CD4-positive, CD25-positive, alpha-beta regulatory T cell (primary cell): ENCODE results near the gene C3orf85. TPM values are rescaled to one million over a fixed set of nuclear protein-coding genes. Genes with fewer than 3 reads are reported as not detected.

Experiments used
- ATAC-seq, 2 donors: fragments of 150-1000 bp; cut with Tn5 transposase; one replicate each; pipeline ENCODE4 v1.10.0; 2021; ENCODE audit warnings: low read depth in 2 of 2, moderate number of reproducible peaks in 2 of 2, moderate library complexity in 1 of 2
- DNase-seq, 3 donors: peaks; one replicate each; pipeline versions ENCODE4 v3.0.0 to v3.0.0-alpha.2; 2012 to 2022; ENCODE audit warnings: mixed read lengths in 1 of 3
- H3K27ac ChIP-seq: one replicate; pipeline ENCODE4 v1.7.0; 2013; ENCODE audit warnings: mild to moderate bottlenecking, low read length; ENCODE audit not compliant: insufficient read depth, poor library complexity, severe bottlenecking
- H3K27me3 ChIP-seq: one replicate; pipeline ENCODE4 v1.7.0; 2013; ENCODE audit warnings: low read length; ENCODE audit not compliant: control insufficient read depth, insufficient read depth
- H3K36me3 ChIP-seq: one replicate; pipeline ENCODE4 v1.7.0; 2013; ENCODE audit warnings: mild to moderate bottlenecking, low read length, moderate library complexity; ENCODE audit not compliant: control insufficient read depth, insufficient read depth
- H3K4me1 ChIP-seq: 2 replicates; pipeline ENCODE4 v1.7.0; 2013; ENCODE audit warnings: mild to moderate bottlenecking, low read length; ENCODE audit not compliant: insufficient read depth, control insufficient read depth, poor library complexity, severe bottlenecking
- H3K4me3 ChIP-seq: one replicate; pipeline ENCODE4 v1.7.0; 2013; ENCODE audit warnings: low read depth, mild to moderate bottlenecking, low read length, moderate library complexity
- H3K9me3 ChIP-seq, 2 experiments: 1 replicate in 1 of 2; 2 replicates in 1 of 2; pipeline ENCODE4 v1.7.0; 2013; ENCODE audit warnings: low read length in 2 of 2, mild to moderate bottlenecking in 1 of 2, moderate library complexity in 1 of 2; ENCODE audit not compliant: control insufficient read depth in 2 of 2
- H3K27ac Mint-ChIP-seq, 3 donors: one replicate each; pipeline ENCODE4 v1.8.0; 2020 to 2022; ENCODE audit warnings: mild to moderate bottlenecking in 3 of 3, mixed read lengths in 3 of 3, moderate library complexity in 2 of 3
- H3K27me3 Mint-ChIP-seq: one replicate; pipeline ENCODE4 v1.8.0; 2022; ENCODE audit warnings: mild to moderate bottlenecking, mixed read lengths
- H3K36me3 Mint-ChIP-seq: one replicate; pipeline ENCODE4 v1.8.0; 2020; ENCODE audit warnings: mixed read lengths
- H3K4me1 Mint-ChIP-seq, 4 donors: one replicate each; pipeline ENCODE4 v1.8.0; 2020 to 2022; ENCODE audit warnings: mixed read lengths in 4 of 4, mild to moderate bottlenecking in 1 of 4
- H3K4me3 Mint-ChIP-seq, 4 donors: one replicate each; pipeline ENCODE4 v1.8.0; 2020 to 2022; ENCODE audit warnings: mild to moderate bottlenecking in 4 of 4, mixed read lengths in 4 of 4, moderate library complexity in 3 of 4
- H3K9me3 Mint-ChIP-seq, 7 donors: one replicate each; pipeline ENCODE4 v1.8.0; 2020 to 2022; ENCODE audit warnings: mixed read lengths in 7 of 7, mild to moderate bottlenecking in 3 of 7, moderate library complexity in 2 of 7
- polyA plus RNA-seq, 4 donors: library from polyadenylated mRNA; unstranded; fragments of 300-500 nt; fragmentation: Illumina TruSeq; gene quantifications; one replicate each; pipeline ENCODE4 v1.2.3, GENCODE V29; 2021
- total RNA-seq: library from RNA; stranded (reverse); gene quantifications from one replicate; pipeline ENCODE4 v1.2.3, GENCODE V29; 2022

Gene C3orf85
- total and polyA plus RNA-seq, 5 donors from 2014 or later: not detected

- Histone ChIP-seq H3K4me1 (no peaks in the 10 kb centered on the region), H3K27ac (no peak overlapping the region), H3K9me3 (no peaks in the 10 kb centered on the region), H3K27me3 (no peaks in the 10 kb centered on the region), H3K36me3 (no peaks in the 10 kb centered on the region), H3K4me3 (no peak overlapping the region)
- DNase-seq (no peak), ATAC-seq (no peak)
- H3K27ac Mint-ChIP-seq: no peak overlapping the region
- H3K27me3 Mint-ChIP-seq: no peaks in the 10 kb centered on the region
- H3K9me3 Mint-ChIP-seq: peaks cover 0 to 1% (median 0%) of the 10 kb centered on the region in 7 donors
- H3K4me1 Mint-ChIP-seq: no peaks in the 10 kb centered on the region
- H3K36me3 Mint-ChIP-seq: no peaks in the 10 kb centered on the region
- no peak overlapping the region for H3K4me3 Mint-ChIP-seq
These were observed 18.5 kb downstream of the C3orf85 start for GRCh38 chr3:109154979-109155378.

GRCh38 chr3:109155828-109156227, 19.3 kb downstream of the C3orf85 start:
- Mint-ChIP-seq H3K9me3 (peaks cover 0 to 2% (median 0%) of the 10 kb centered on the region in 7 donors), H3K4me1 (no peaks in the 10 kb centered on the region), H3K27ac (no peak overlapping the region)

GRCh38 chr3:109161487-109162123, 25.1 kb downstream of the C3orf85 start:
- Histone ChIP-seq H3K4me1 (no peaks in the 10 kb centered on the region), H3K27me3 (no peaks in the 10 kb centered on the region), H3K9me3 (no peaks in the 10 kb centered on the region), H3K27ac (no peak overlapping the region), H3K4me3 (no peak overlapping the region), H3K36me3 (no peaks in the 10 kb centered on the region)
- Mint-ChIP-seq H3K4me3 (no peak overlapping the region), H3K36me3 (no peaks in the 10 kb centered on the region), H3K27me3 (peaks cover 4% of the 10 kb centered on the region), H3K27ac (no peak overlapping the region), H3K4me1 (no peaks in the 10 kb centered on the region), H3K9me3 (peaks cover 0 to 2% (median 0%) of the 10 kb centered on the region in 7 donors)
- DNase-seq: no peak
- no peak for ATAC-seq

More at GRCh38 chr3:109155828-109156227, 19.3 kb downstream of the C3orf85 start:
- H3K4me3 ChIP-seq: no peak overlapping the region
- no peaks in the 10 kb centered on the region for H3K9me3 ChIP-seq
- Mint-ChIP-seq H3K27me3 (no peaks in the 10 kb centered on the region), H3K4me3 (no peak overlapping the region), H3K36me3 (no peaks in the 10 kb centered on the region)
- DNase-seq (no peak), ATAC-seq (no peak)
- H3K27ac ChIP-seq: no peak overlapping the region
- no peaks in the 10 kb centered on the region for H3K36me3 ChIP-seq
- no peaks in the 10 kb centered on the region for H3K27me3 ChIP-seq
- no peaks in the 10 kb centered on the region for H3K4me1 ChIP-seq

GRCh38 chr3:109165905-109166304, 29.4 kb downstream of the C3orf85 start:
- Histone ChIP-seq H3K4me3 (no peak overlapping the region), H3K27ac (no peak overlapping the region), H3K36me3 (no peaks in the 10 kb centered on the region), H3K4me1 (no peaks in the 10 kb centered on the region), H3K9me3 (no peaks in the 10 kb centered on the region), H3K27me3 (no peaks in the 10 kb centered on the region)
- DNase-seq: no peak
- peaks cover 4% of the 10 kb centered on the region for H3K27me3 Mint-ChIP-seq
- H3K36me3 Mint-ChIP-seq: no peaks in the 10 kb centered on the region
- no peak overlapping the region for H3K27ac Mint-ChIP-seq
- H3K4me3 Mint-ChIP-seq: no peak overlapping the region
- H3K4me1 Mint-ChIP-seq: no peaks in the 10 kb centered on the region
- H3K9me3 Mint-ChIP-seq: peaks cover 0 to 1% (median 0%) of the 10 kb centered on the region in 7 donors
- no peak for ATAC-seq

GRCh38 chr3:109171479-109171878, 35.0 kb downstream of the C3orf85 start:
- no peaks in the 10 kb centered on the region for H3K27me3 ChIP-seq
- no peak overlapping the region for H3K27ac ChIP-seq
- Mint-ChIP-seq H3K4me3 (peak overlapping the region in 1 of 4 donors; percentile 27), H3K9me3 (peaks cover 0 to 1% (median 0%) of the 10 kb centered on the region in 7 donors), H3K36me3 (no peaks in the 10 kb centered on the region), H3K27me3 (peaks cover 4% of the 10 kb centered on the region), H3K4me1 (no peaks in the 10 kb centered on the region), H3K27ac (no peak overlapping the region)
- no peaks in the 10 kb centered on the region for H3K36me3 ChIP-seq
- no peak overlapping the region for H3K4me3 ChIP-seq
- ATAC-seq (no peak), DNase-seq (no peak)
- H3K9me3 ChIP-seq: no peaks in the 10 kb centered on the region
- H3K4me1 ChIP-seq: no peaks in the 10 kb centered on the region

- Mint-ChIP-seq H3K9me3 (peaks cover 0 to 4% (median 0%) of the 10 kb centered on the region in 7 donors), H3K36me3 (no peaks in the 10 kb centered on the region), H3K4me3 (no peak overlapping the region), H3K27ac (no peak overlapping the region), H3K4me1 (no peaks in the 10 kb centered on the region), H3K27me3 (peaks cover 4% of the 10 kb centered on the region)
- Histone ChIP-seq H3K9me3 (no peaks in the 10 kb centered on the region), H3K27me3 (no peaks in the 10 kb centered on the region), H3K36me3 (no peaks in the 10 kb centered on the region), H3K27ac (no peak overlapping the region), H3K4me3 (no peak overlapping the region), H3K4me1 (no peaks in the 10 kb centered on the region)
- no peak for DNase-seq
- ATAC-seq: no peak
These were observed 38.9 kb downstream of the C3orf85 start for GRCh38 chr3:109175411-109175810.

- Mint-ChIP-seq H3K36me3 (no peaks in the 10 kb centered on the region), H3K27me3 (peaks cover 4% of the 10 kb centered on the region), H3K27ac (no peak overlapping the region), H3K9me3 (peaks cover 0 to 4% (median 0%) of the 10 kb centered on the region in 7 donors), H3K4me1 (no peaks in the 10 kb centered on the region), H3K4me3 (no peak overlapping the region)
- Histone ChIP-seq H3K4me3 (no peak overlapping the region), H3K9me3 (no peaks in the 10 kb centered on the region), H3K27me3 (no peaks in the 10 kb centered on the region), H3K27ac (no peak overlapping the region), H3K36me3 (no peaks in the 10 kb centered on the region), H3K4me1 (no peaks in the 10 kb centered on the region)
- no peak for DNase-seq
- no peak for ATAC-seq
These were observed 40.2 kb downstream of the C3orf85 start for GRCh38 chr3:109176726-109177125.

- Mint-ChIP-seq H3K36me3 (no peaks in the 10 kb centered on the region), H3K27ac (no peak overlapping the region), H3K4me1 (no peaks in the 10 kb centered on the region), H3K27me3 (peaks cover 11% of the 10 kb centered on the region), H3K9me3 (peaks cover 0 to 4% (median 0%) of the 10 kb centered on the region in 7 donors), H3K4me3 (no peak overlapping the region)
- Histone ChIP-seq H3K4me1 (no peaks in the 10 kb centered on the region), H3K9me3 (no peaks in the 10 kb centered on the region), H3K27ac (no peak overlapping the region), H3K27me3 (no peaks in the 10 kb centered on the region), H3K4me3 (no peak overlapping the region), H3K36me3 (no peaks in the 10 kb centered on the region)
- ATAC-seq (no peak), DNase-seq (no peak)
These were observed 41.4 kb downstream of the C3orf85 start for GRCh38 chr3:109177908-109178307.
